Fibroblast of lung (primary cell): ENCODE data around the gene PIP4K2B. TPM values are rescaled to one million over a fixed set of nuclear protein-coding genes. Genes with fewer than 3 reads are reported as not detected.

ENCODE experiments used
- DNase-seq, 2 donors: peaks; one replicate each; pipeline versions ENCODE4 v3.0.0 to v3.0.0-alpha.2; 2010; ENCODE audit warnings: low read depth in 2 of 2
- H2AFZ ChIP-seq: 2 replicates; pipeline ENCODE4 v1.5.1; 2012; ENCODE audit warnings: low read length, control low read depth, inconsistent platforms
- H3K27ac ChIP-seq: 2 replicates; pipeline ENCODE4 v1.5.1; 2011; ENCODE audit warnings: low read length, control low read depth; ENCODE audit not compliant: insufficient read depth
- H3K27me3 ChIP-seq: 2 replicates; pipeline ENCODE4 v1.5.1; 2011; ENCODE audit warnings: mild to moderate bottlenecking, low read length; ENCODE audit not compliant: control insufficient read depth, insufficient read depth
- H3K36me3 ChIP-seq: 2 replicates; pipeline ENCODE4 v1.5.1; 2011; ENCODE audit warnings: low read length; ENCODE audit not compliant: control insufficient read depth, insufficient read depth
- H3K4me1 ChIP-seq: 2 replicates; pipeline ENCODE4 v1.5.1; 2011; ENCODE audit warnings: low read length; ENCODE audit not compliant: control insufficient read depth, insufficient read depth; ENCODE audit errors: extremely low read depth
- H3K4me2 ChIP-seq: 2 replicates; pipeline ENCODE4 v1.5.1; 2011; ENCODE audit warnings: low read length, control low read depth; ENCODE audit not compliant: insufficient read depth; ENCODE audit errors: extremely low read depth
- H3K4me3 ChIP-seq, 4 experiments: fragments of 200-600 bp in 1 of 4; sonication (generic) in 1 of 4; replicated peaks in 1 of 4; 2 replicates each; pipeline ENCODE4 v1.5.1; 2011 to 2016; ENCODE audit warnings: low read length in 4 of 4, low read depth in 3 of 4, mild to moderate bottlenecking in 3 of 4, control low read depth in 2 of 4, inconsistent platforms in 1 of 4, mixed read lengths in 1 of 4; ENCODE audit not compliant: insufficient read depth in 1 of 4; ENCODE audit errors: control extremely low read depth in 1 of 4
- H3K79me2 ChIP-seq: 2 replicates; pipeline ENCODE4 v1.5.1; 2012; ENCODE audit warnings: mild to moderate bottlenecking, low read length, inconsistent platforms; ENCODE audit not compliant: control insufficient read depth, insufficient read depth
- H3K9ac ChIP-seq: 2 replicates; pipeline ENCODE4 v1.5.1; 2011; ENCODE audit warnings: mild to moderate bottlenecking, low read length, control low read depth; ENCODE audit not compliant: insufficient read depth
- H3K9me3 ChIP-seq: 2 replicates; pipeline ENCODE4 v1.5.1; 2012; ENCODE audit warnings: low read depth, low read length; ENCODE audit not compliant: control insufficient read depth, insufficient read depth
- H4K20me1 ChIP-seq: 2 replicates; pipeline ENCODE4 v1.5.1; 2011; ENCODE audit warnings: low read length; ENCODE audit not compliant: control insufficient read depth, insufficient read depth; ENCODE audit errors: extremely low read depth
- EZH2 ChIP-seq: IDR thresholded peaks from 2 replicates; pipeline ENCODE4 v1.5.1; 2012; ENCODE audit warnings: low read length, control low read depth, mild to moderate bottlenecking; ENCODE audit errors: missing control alignments
- polyA plus RNA-seq, 2 donors: library from polyadenylated mRNA; depleted of rRNA in 1 of 2; stranded (reverse) in 1 of 2; unstranded in 1 of 2; fragments of >200 nt; gene quantifications; 2 replicates each; pipeline ENCODE4 v1.2.1, GENCODE V29; 2011 to 2012; ENCODE audit warnings: missing spikeins in 1 of 2
- total RNA-seq: library from RNA; depleted of rRNA; stranded (reverse); fragments of >200 nt; gene quantifications from 2 replicates; pipeline ENCODE4 v1.2.1, GENCODE V29; 2014
- TF ChIP-seq, protein P1 (sequence below), 2 donors: IDR thresholded peaks in 1 of 2; conservative IDR thresholded peaks in 1 of 2; 1 replicate in 1 of 2; 2 replicates in 1 of 2; pipeline ENCODE4 v1.5.1; 2011 to 2012; ENCODE audit warnings: low read length in 2 of 2, control low read depth in 1 of 2, inconsistent platforms in 1 of 2, low read depth in 1 of 2, mild to moderate bottlenecking in 1 of 2

PIP4K2B gene
- total and polyA plus RNA-seq, 2 donors (not counting 1 experiment from before 2014, with no cell fraction given) = 30.6 to 43.8 TPM

GRCh38 chr17:38750044-38750311 lies 49.4 kb downstream of the PIP4K2B start:
- peaks cover 1% of the 10 kb centered on the region for H3K36me3 ChIP-seq
- peak overlapping the region; percentile 79 for H3K4me2 ChIP-seq
- no peak for DNase-seq
- peak overlapping the region; percentile 39 to 81 (median 65) for H3K4me3 ChIP-seq
- peaks cover 9% of the 10 kb centered on the region for H3K4me1 ChIP-seq
- H3K27ac ChIP-seq = no peak overlapping the region
- H3K27me3 ChIP-seq = no peaks in the 10 kb centered on the region
- H2AFZ ChIP-seq = no peak overlapping the region
- H3K9me3 ChIP-seq = no peaks in the 10 kb centered on the region
- no peaks in the 10 kb centered on the region for H4K20me1 ChIP-seq
- H3K9ac ChIP-seq = no peak overlapping the region
- peaks cover 46% of the 10 kb centered on the region for H3K79me2 ChIP-seq
- TF ChIP-seq, protein P1, sequence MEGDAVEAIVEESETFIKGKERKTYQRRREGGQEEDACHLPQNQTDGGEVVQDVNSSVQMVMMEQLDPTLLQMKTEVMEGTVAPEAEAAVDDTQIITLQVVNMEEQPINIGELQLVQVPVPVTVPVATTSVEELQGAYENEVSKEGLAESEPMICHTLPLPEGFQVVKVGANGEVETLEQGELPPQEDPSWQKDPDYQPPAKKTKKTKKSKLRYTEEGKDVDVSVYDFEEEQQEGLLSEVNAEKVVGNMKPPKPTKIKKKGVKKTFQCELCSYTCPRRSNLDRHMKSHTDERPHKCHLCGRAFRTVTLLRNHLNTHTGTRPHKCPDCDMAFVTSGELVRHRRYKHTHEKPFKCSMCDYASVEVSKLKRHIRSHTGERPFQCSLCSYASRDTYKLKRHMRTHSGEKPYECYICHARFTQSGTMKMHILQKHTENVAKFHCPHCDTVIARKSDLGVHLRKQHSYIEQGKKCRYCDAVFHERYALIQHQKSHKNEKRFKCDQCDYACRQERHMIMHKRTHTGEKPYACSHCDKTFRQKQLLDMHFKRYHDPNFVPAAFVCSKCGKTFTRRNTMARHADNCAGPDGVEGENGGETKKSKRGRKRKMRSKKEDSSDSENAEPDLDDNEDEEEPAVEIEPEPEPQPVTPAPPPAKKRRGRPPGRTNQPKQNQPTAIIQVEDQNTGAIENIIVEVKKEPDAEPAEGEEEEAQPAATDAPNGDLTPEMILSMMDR (conservative IDR thresholded peaks at IDR 0.05 in 1 of 2, IDR thresholded peaks at IDR 0.05 in 1 of 2; ENCODE audit: low read depth in 1 of 2, low read length in 2 of 2) = no peak
- no peak for TF ChIP-seq EZH2

DNA sequence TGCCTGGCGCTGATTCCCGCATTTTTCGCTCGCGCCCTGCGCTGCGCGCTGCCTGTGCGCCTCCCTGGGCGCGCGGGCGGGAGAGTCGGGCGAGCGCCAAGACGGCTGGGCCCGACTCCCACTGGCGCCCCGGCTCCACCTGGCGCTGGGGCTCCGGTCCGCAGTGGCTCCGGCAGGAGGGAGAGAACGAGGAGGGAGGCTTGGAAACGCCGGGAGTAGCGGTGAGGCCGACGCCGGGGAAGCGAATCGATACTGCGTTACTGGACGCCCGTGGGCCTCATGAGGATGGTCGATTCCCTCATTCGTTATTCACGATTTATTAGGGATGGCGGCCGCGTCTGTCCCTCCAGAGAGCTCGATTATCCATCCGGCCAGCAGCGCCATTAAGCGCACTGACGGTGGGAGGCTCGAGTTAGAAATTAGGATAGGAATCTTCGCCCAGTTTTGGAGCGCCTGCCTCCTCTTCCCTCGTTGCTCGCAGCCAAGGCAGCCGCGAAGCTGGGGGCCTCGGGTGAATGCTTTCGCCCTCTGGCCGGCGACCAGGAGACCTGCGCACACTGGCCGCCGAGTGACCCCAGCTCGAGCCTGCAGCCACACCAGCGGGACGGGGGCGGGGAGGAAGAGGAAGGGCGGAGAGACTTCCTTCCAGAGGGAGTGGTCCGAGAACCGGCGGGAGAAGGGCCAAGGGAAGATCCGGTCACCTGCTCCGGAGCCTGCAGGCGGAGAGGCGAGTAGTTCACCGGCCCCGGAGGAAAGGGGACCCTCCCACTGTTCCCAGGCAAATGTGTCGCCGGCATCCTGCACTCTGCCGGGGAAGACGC lies 49.9 kb downstream of the PIP4K2B start:
- H3K4me1 ChIP-seq = peaks cover 9% of the 10 kb centered on the region
- DNase-seq = peak; percentile 67 to 74
- H4K20me1 ChIP-seq = no peaks in the 10 kb centered on the region
- peak overlapping the region; percentile 57 for H3K27ac ChIP-seq
- peaks cover 47% of the 10 kb centered on the region for H3K79me2 ChIP-seq
- peak overlapping the region; percentile 64 for H3K9ac ChIP-seq
- TF ChIP-seq, protein P1 (conservative IDR thresholded peaks at IDR 0.05 in 1 of 2, IDR thresholded peaks at IDR 0.05 in 1 of 2; ENCODE audit: low read depth in 1 of 2, low read length in 2 of 2) = no peak
- TF ChIP-seq EZH2 = no peak
- H3K4me3 ChIP-seq = peak overlapping the region; percentile 49 to 81 (median 65)
- H2AFZ ChIP-seq = peak overlapping the region; percentile 52
- no peaks in the 10 kb centered on the region for H3K27me3 ChIP-seq
- H3K4me2 ChIP-seq = peak overlapping the region; percentile 79
- H3K9me3 ChIP-seq = no peaks in the 10 kb centered on the region
- peaks cover 2% of the 10 kb centered on the region for H3K36me3 ChIP-seq

GRCh38 chr17:38748892-38749222 lies 50.5 kb downstream of the PIP4K2B start:
- peak overlapping the region; percentile 79 for H3K4me2 ChIP-seq
- no peaks in the 10 kb centered on the region for H3K9me3 ChIP-seq
- peaks cover 2% of the 10 kb centered on the region for H3K36me3 ChIP-seq
- H4K20me1 ChIP-seq = no peaks in the 10 kb centered on the region
- H2AFZ ChIP-seq = no peak overlapping the region
- H3K9ac ChIP-seq = peak overlapping the region; percentile 64
- no peak for TF ChIP-seq EZH2
- TF ChIP-seq, protein P1 (conservative IDR thresholded peaks at IDR 0.05 in 1 of 2, IDR thresholded peaks at IDR 0.05 in 1 of 2; ENCODE audit: low read depth in 1 of 2, low read length in 2 of 2) = no peak
- peaks cover 46% of the 10 kb centered on the region for H3K79me2 ChIP-seq
- H3K4me3 ChIP-seq = peak overlapping the region; percentile 49 to 71 (median 64)
- peak overlapping the region; percentile 57 for H3K27ac ChIP-seq
- no peak for DNase-seq
- H3K4me1 ChIP-seq = peaks cover 11% of the 10 kb centered on the region
- H3K27me3 ChIP-seq = no peaks in the 10 kb centered on the region
